WI38 (cell line): ENCODE data around the gene ISX.

Experiments
- H3K4me3 ChIP-seq: 2 replicates; pipeline ENCODE4 v1.5.1; 2011; ENCODE audit warnings: low read depth, mild to moderate bottlenecking, control low read depth, low read length
- CTCF ChIP-seq: IDR thresholded peaks from 2 replicates; pipeline ENCODE4 v1.5.1; 2012; ENCODE audit warnings: low read depth, mild to moderate bottlenecking, control low read depth, low read length

ISX gene

GRCh38 chr22:35053060-35053835 is 12.7 kb upstream of the ISX start:
- TF ChIP-seq CTCF = no peak
- no peak overlapping the region for H3K4me3 ChIP-seq

GRCh38 chr22:35054064-35054463 is 11.9 kb upstream of the ISX start:
- TF ChIP-seq CTCF = no peak
- no peak overlapping the region for H3K4me3 ChIP-seq

- H3K4me3 ChIP-seq = no peak overlapping the region
- TF ChIP-seq CTCF = no peak
Observed at GRCh38 chr22:35056486-35056885, 9.5 kb upstream of the ISX start.

GRCh38 chr22:35057155-35057554 is 8.8 kb upstream of the ISX start:
- H3K4me3 ChIP-seq = no peak overlapping the region
- no peak for TF ChIP-seq CTCF

- H3K4me3 ChIP-seq = no peak overlapping the region
- no peak for TF ChIP-seq CTCF
Observed at GRCh38 chr22:35059632-35060031, 6.3 kb upstream of the ISX start.

- no peak overlapping the region for H3K4me3 ChIP-seq
- TF ChIP-seq CTCF = no peak
Observed at GRCh38 chr22:35064664-35065063, 1.3 kb upstream of the ISX start.

- TF ChIP-seq CTCF = no peak
Observed at GRCh38 chr22:35065183-35065582, 775 bp upstream of the ISX start.

More at GRCh38 chr22:35065183-35065582, 775 bp upstream of the ISX start:
- no peak overlapping the region for H3K4me3 ChIP-seq
